GM21381 (cell line): ENCODE data around the gene PLPP3.

Source experiments
- ATAC-seq: cut with Tn5 transposase; IDR thresholded peaks from one replicate; pipeline ENCODE4 v1.9.1; 2021; ENCODE audit warnings: mild to moderate bottlenecking, moderate library complexity; ENCODE audit not compliant: unreplicated experiment

Gene PLPP3

GRCh38 chr1:56525489-56526041, 53.8 kb downstream of the PLPP3 start:
- ATAC-seq: peak; percentile 86

DNA sequence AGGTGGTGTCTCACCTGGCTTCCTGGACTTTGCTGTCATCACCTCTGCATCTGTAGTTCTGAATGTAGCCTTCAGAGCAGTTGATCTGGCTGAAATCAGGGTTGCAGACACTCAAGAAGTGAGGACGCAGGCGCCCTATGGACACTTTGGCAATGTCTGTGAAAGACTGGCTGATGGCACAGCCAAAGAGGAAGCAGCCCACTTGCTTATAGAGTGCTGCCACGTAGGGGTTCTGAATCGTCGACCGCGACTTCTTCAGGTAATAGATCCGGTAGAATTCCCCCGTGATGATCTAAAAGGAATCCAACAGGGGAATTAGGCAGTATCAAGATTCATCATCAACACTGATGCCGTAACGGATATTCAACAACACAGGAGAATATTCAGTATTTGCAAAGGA, 55.1 kb downstream of the PLPP3 start:
- ATAC-seq: no peak

GRCh38 chr1:56522680-56523079, 56.7 kb downstream of the PLPP3 start:
- no peak for ATAC-seq

- no peak for ATAC-seq
Measured at GRCh38 chr1:56520016-56520601, 59.3 kb downstream of the PLPP3 start.

DNA sequence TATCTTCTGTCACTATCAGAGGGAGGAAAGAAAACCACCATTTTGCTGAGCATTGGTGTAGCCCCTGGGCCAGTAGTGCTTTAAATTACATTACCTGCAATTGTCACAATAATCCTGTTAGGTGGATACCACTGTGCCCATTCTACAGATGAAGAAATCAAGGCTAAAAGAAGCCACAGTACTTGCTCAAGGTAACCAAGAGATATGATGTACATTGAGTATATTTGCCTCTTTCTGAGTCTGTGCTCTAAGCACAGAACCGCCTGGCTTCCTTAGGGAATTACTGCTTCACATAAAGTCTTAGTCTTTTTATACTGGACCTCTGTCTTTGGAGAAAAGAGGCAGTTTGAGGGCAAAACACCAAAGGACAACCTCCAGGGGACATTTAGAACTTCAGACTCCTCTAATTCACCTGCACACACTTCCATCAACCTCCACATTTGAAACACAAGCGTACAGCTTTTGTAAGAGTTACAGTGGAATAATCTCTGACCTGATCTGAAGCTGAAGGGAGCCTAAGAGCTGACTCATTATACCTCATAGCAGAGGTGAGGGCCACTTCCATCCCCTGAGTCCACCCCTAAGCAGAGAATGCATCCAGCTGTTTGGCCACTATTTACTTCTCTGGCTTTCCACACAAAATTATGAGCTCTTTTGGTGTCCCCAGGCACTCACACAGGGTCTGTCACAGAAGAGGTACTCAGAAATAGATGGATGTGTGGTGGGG, 61.8 kb downstream of the PLPP3 start:
- no peak for ATAC-seq

DNA sequence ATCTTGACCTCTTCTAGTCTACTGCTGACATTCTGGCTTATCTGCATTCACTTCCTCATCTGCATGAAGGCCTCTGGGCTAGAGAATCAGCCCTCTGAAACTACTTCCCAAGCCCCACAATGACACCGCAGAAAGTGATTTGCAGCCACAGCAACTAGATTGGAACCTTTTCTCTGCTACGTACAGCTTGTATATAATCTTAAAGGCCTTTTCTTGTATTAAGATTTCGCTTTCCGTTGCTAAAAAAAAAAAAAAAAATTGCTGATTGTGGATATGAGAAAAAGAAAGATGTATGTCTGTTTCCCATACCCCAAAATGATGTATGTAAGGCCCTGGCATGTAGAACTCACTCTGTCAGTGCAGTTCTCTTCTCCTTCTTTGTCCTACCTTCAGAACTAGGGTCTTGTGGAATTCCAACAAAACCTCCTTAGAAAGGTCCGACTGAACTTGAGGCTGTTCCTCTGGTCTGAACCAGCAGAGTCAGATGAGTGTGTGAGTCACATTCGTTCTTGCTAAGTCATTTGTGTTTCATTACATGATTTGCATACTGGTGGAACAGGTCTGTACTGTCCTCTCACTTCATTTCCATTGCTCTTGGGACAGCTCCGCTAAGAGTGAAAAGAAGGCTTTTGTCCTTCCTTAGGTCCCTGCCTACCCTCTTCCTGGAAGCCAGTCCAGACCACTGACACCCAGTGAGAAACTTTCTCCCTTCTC, 62.7 kb downstream of the PLPP3 start:
- ATAC-seq: peak; percentile 86

GRCh38 chr1:56515898-56516538, 63.3 kb downstream of the PLPP3 start:
- ATAC-seq: no peak

GRCh38 chr1:56512724-56513494, 66.5 kb downstream of the PLPP3 start:
- no peak for ATAC-seq

DNA sequence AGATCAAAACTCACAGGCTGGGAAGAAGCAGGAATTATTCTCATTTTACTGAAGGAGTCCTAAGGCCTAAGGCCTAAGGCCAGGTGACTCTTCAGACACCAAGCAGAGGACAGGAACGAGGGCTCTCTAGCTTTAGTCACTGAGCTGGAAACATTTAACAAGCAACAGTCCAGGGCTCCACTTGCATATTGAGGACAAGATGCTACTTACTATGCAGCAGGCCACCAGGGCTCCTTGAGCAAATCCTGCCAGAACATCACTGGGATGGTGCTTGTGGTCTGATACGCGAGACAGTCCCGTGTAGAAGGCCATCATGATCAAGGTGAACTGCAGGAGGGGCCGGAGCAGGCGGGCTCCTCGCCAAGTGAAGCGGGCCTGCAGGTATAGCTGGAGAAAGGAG, 67.6 kb downstream of the PLPP3 start:
- ATAC-seq: no peak

GRCh38 chr1:56511364-56511763, 68.0 kb downstream of the PLPP3 start:
- no peak for ATAC-seq

GRCh38 chr1:56510642-56511021, 68.7 kb downstream of the PLPP3 start:
- no peak for ATAC-seq

DNA sequence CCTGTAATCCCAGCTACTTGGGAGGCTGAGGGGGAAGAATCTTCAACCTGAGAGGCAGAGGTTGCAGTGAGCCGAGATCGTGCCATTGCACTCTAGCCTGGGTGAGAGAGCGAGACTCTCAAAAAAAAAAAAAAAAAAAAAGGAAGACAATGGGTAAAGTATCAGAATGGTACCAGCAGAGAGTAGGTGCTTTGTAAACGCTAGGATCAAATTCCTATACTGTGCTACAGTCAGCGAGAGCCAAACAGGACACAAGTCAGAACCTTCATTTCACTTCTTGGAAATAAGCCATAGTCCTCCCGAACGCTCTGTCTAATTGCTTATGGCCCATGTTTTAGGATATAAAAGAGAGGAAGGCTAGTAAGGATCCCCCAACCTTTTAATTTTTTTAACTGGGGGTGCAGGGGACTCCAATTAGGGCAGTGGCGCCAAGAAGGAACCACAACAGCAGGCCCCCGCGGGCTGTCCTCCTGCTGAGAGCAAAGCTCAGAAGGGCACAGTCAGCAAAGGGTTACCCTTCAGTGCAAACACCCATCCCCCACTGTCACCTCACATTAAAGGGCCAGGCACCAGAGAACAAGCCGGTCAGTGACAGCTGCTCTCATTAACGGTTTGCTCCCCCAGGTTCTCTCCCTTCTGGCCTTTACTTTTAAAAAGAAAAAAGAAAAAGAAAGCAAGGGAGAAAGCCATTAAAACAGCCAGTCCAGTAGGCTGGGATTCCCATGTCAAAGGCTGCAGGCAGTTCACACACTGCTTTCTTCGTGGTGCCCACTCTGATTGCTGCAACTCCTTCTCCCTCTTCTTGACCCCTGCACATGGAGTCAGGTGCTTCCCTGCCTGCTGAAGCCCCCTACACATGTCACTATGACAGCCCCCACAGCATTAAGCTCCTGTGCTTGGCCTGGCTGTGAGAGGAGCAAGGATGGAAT, 69.4 kb downstream of the PLPP3 start:
- ATAC-seq: no peak

DNA sequence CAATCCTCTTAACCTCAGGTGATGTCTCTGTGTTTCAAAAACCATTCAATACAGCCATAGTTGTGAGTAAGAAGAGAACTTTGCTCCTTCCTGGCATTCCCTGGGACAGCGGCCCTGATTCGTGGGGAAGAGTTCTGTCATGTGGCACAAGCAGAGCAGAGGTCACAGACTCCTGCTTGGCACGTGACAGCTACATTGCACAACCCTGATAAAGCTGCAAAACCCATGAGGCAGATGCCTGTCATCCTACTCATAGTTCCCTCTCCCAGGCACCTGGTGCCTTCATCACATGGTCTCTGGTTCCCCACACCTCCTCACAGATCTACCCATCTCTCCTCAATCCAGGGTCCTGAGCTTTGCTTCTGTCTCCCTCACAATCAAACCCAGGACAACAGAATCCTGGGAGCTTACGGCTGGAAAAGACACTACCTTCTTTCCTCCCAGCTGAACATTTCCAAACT, 70.8 kb downstream of the PLPP3 start:
- ATAC-seq: no peak

DNA sequence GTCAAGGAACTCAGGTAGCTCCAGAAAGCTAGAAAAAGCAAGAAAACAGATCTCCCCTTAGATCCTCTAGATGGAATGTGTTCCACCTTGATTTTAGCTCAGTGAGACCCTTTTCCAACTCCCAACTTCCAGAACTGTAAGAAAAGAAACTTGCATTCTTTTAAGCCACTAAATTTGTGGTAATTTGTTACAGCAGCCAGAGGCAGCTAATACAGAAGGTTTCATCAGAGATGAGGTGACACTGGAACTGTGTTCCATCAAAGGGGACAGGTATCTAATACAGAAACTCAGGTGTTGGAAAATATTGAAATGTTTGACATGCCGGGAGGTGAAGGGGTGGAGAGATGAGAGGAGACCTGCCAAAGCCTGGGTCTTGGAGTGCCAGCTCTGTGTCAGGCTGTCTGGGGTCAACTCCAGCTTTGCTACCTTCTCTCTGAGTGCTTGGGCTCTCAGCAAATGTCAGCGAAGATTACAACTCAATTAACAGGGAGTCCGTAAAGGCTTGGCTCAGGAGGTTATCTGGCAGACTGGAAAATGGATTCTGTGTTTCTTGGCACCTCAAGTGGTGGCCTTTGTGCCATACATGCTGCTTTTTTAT, 71.3 kb downstream of the PLPP3 start:
- no peak for ATAC-seq

DNA sequence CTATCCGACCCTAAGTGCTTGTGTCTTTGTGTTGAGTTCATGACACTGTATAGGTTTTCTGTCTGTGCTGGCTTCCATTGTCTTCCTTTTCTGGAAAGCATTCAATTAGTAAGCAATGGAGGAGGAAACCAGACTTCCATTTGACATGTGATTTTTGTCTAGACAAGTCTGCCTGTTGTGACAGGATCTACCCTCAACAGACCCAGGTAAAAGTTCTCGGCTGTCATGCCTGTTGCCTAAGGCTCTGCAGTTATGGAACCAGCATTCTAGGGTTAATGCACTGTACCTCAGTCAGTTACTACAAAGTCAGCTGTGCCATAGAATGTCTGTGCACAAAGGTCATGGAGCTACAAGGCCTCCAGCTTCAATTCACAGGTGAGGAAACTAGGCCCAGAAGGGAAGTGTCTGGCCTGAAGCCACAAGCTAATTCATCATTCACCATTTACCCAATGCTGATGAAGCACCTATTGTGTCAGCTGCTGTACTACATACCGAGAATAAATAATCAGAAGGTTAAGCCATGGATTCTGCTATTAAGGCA, 72.3 kb downstream of the PLPP3 start:
- ATAC-seq: no peak

DNA sequence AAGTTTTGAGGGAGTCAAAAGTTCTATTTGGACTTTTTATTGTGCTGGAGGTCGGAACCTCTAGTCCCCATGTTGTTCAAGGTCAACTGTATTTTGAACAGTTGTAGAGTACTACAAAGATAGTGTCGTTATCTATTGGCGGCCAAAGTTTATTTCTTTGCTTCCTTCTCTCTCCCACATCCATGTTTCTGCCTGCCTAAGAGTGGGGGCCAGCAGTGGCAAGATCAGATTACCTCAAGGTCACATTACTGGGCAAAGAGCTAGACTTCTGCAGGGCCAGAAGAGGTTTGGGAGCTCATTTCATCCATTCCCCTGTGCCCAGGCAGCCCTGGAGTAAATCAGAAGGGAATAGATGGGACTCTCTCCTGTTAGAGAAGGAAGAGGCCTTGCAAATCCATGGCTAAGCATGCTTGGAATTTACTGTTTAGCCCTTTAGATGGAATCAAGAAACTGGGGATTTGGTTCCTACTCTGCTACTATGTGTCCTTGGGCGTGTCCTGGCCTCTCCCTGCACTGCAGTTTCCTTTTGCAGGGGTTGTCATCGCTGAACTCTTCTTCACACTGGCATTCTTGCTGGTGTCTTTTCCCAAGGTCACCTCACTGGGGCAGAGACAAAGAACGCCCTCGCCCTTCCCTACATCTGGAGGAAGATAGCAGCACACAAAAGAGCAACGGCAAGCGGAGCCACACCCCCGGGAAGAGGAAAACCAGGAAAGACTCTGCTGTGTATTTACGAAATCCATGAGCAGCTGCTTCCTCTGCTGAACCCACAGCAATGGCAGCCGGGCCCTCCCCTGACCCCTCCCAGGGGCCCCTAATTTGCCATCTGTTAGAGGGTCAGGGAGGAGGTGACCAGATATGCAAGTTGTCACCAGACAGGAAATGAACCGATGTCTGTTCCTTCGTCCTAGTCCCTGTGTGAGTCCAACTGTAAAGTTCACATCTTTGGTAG, 73.3 kb downstream of the PLPP3 start:
- ATAC-seq: no peak

- ATAC-seq: no peak
Measured at GRCh38 chr1:56502700-56503245, 76.6 kb downstream of the PLPP3 start.
